22Rv1 (cell line): Measurements from ENCODE around the gene HAVCR1.

Source experiments
- H3K27ac ChIP-seq: fragments of 450-650 bp; 2 replicates; pipeline ENCODE4 v1.5.1; 2017
- ZFX ChIP-seq: fragments of 450-650 bp; IDR thresholded peaks from 2 replicates; pipeline ENCODE4 v1.6.1; 2017; ENCODE audit warnings: antibody characterized with exemption, borderline replicate concordance

The HAVCR1 gene

GRCh38 chr5:156981481-156981880, 77.4 kb downstream of the HAVCR1 start:
- TF ChIP-seq ZFX: no peak
- no peak overlapping the region for H3K27ac ChIP-seq
